ENCODE results near the gene EPN3. TPM values are rescaled to one million over a fixed set of nuclear protein-coding genes. Genes with fewer than 3 reads are reported as not detected.

Gene EPN3
- total RNA-seq, 1 donor from 2014 or later: 0.24 TPM

DNA sequence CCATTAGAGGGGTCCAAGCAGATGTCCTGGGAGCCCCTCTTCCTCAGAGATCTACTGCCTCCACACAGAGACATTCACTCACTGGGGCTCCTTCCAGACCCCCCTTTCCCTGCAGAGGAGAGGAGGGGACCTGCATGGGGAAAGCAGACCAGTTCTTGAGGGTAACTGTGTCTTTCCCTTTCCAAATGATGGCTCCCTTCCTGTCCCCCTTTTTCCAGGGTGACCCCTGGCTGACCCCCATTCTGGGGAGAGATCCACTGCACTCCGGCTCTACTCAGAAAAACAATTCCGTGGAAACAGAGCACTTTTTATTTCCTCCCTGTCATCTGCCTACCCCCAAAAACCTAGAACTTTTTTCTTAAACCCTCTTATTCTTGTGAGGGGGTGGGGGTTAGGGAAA is 34.4 kb downstream of the EPN3 start:
- Histone ChIP-seq H3K79me2 (ENCODE audit: low read depth) (no peaks in the 10 kb centered on the region), H2AFZ (replicated peaks) (no peak overlapping the region), H3K9me3 (ENCODE audit: low read depth) (no peaks in the 10 kb centered on the region), H3K9ac (no peak overlapping the region), H3K27ac (no peak overlapping the region), H3K4me2 (no peak overlapping the region), H4K20me1 (ENCODE audit: low read depth) (peaks cover 13% of the 10 kb centered on the region), H3K36me3 (no peaks in the 10 kb centered on the region), H3K4me3 (no peak overlapping the region), H3K27me3 (peaks cover 45% of the 10 kb centered on the region), H3K4me1 (peaks cover 67% of the 10 kb centered on the region), H3F3A (ENCODE audit: low read depth) (peaks cover 14% of the 10 kb centered on the region)
- no peak for DNase-seq (ENCODE audit: low spot score)
- no peak for TF ChIP-seq CTCF (IDR thresholded peaks at IDR 0.05)
- Mint-ChIP-seq H3K4me3 (no peak overlapping the region), H3K9me3 (no peaks in the 10 kb centered on the region), H3K27ac (peak overlapping the region; percentile 72), H3K4me1 (peaks cover 84% of the 10 kb centered on the region), H3K27me3 (ENCODE audit: insufficient read depth, low read depth) (peaks cover 19% of the 10 kb centered on the region), H3K36me3 (no peaks in the 10 kb centered on the region)

- Histone ChIP-seq H3K4me1 (peaks cover 49% of the 10 kb centered on the region), H3K27ac (no peak overlapping the region), H3K27me3 (peaks cover 27% of the 10 kb centered on the region), H3K79me2 (ENCODE audit: low read depth) (no peaks in the 10 kb centered on the region), H3K4me3 (no peak overlapping the region), H3F3A (ENCODE audit: low read depth) (peaks cover 10% of the 10 kb centered on the region), H2AFZ (replicated peaks) (no peak overlapping the region), H3K9me3 (ENCODE audit: low read depth) (no peaks in the 10 kb centered on the region), H4K20me1 (ENCODE audit: low read depth) (no peaks in the 10 kb centered on the region), H3K9ac (no peak overlapping the region), H3K36me3 (no peaks in the 10 kb centered on the region), H3K4me2 (no peak overlapping the region)
- Mint-ChIP-seq H3K36me3 (no peaks in the 10 kb centered on the region), H3K9me3 (no peaks in the 10 kb centered on the region), H3K4me1 (peaks cover 70% of the 10 kb centered on the region), H3K27ac (peak overlapping the region; percentile 29), H3K27me3 (ENCODE audit: insufficient read depth, low read depth) (peaks cover 8% of the 10 kb centered on the region), H3K4me3 (no peak overlapping the region)
- no peak for TF ChIP-seq EZH2phosphoT487 (IDR thresholded peaks at IDR 0.05)
- no peak for TF ChIP-seq CTCF (IDR thresholded peaks at IDR 0.05)
- TF ChIP-seq EZH2 (IDR thresholded peaks at IDR 0.05): no peak
- no peak for DNase-seq (ENCODE audit: low spot score)
Observed at GRCh38 chr17:50568659-50569058, 36.1 kb downstream of the EPN3 start.

DNA sequence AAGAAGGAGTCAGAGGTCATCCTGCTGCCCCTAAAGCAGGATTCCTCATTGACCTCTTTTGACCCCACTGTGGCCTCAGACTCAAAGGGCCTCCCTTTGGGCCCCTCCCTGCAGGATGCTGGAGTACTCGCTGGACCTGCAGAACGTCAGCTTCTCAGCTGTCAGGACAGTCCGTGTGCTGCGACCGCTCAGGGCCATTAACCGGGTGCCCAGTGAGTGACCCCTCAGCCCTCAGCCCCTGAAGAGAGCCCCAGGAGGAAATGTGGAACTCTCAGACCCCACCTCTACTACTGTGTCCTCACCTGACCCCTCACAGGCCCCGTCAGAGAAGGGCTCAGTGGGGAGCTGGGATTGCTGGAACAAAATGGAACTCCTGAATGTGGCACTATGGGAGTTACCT is 37.1 kb downstream of the EPN3 start:
- H3K4me3 Mint-ChIP-seq: no peak overlapping the region
- H3K79me2 ChIP-seq (ENCODE audit: low read depth): no peaks in the 10 kb centered on the region
- H3K27me3 ChIP-seq: peaks cover 18% of the 10 kb centered on the region
- H3K27ac Mint-ChIP-seq: no peak overlapping the region
- peaks cover 66% of the 10 kb centered on the region for H3K4me1 Mint-ChIP-seq
- H3K36me3 Mint-ChIP-seq: no peaks in the 10 kb centered on the region
- H4K20me1 ChIP-seq (ENCODE audit: low read depth): no peaks in the 10 kb centered on the region
- TF ChIP-seq EZH2phosphoT487 (IDR thresholded peaks at IDR 0.05) (no peak), EZH2 (IDR thresholded peaks at IDR 0.05) (no peak), CTCF (IDR thresholded peaks at IDR 0.05) (no peak)
- H3K4me1 ChIP-seq: peaks cover 40% of the 10 kb centered on the region
- H3K27ac ChIP-seq: no peak overlapping the region
- no peaks in the 10 kb centered on the region for H3K36me3 ChIP-seq
- no peak for DNase-seq (ENCODE audit: low spot score)
- H3F3A ChIP-seq (ENCODE audit: low read depth): peaks cover 17% of the 10 kb centered on the region
- peak overlapping the region; percentile 55 for H3K4me2 ChIP-seq
- H2AFZ ChIP-seq (replicated peaks): no peak overlapping the region
- peaks cover 5% of the 10 kb centered on the region for H3K27me3 Mint-ChIP-seq (ENCODE audit: insufficient read depth, low read depth)
- no peaks in the 10 kb centered on the region for H3K9me3 ChIP-seq (ENCODE audit: low read depth)
- H3K9ac ChIP-seq: no peak overlapping the region
- H3K9me3 Mint-ChIP-seq: no peaks in the 10 kb centered on the region
- no peak overlapping the region for H3K4me3 ChIP-seq
